Suprapubic skin (tissue), 4 donors: Measurements from ENCODE around the gene CTSZ.

Source experiments
- POLR2A ChIP-seq, 2 donors: fragments of 450-650 bp; IDR thresholded peaks; one replicate each; pipeline ENCODE4 v1.6.1; 2017; ENCODE audit warnings: antibody characterized with exemption in 2 of 2, mild to moderate bottlenecking in 2 of 2, moderate library complexity in 2 of 2
- POLR2AphosphoS5 ChIP-seq, 3 donors: sonication (generic); formaldehyde crosslinking; IDR thresholded peaks; one replicate each; pipeline ENCODE4 v1.6.1; 2017; ENCODE audit warnings: antibody characterized with exemption in 3 of 3

DNA sequence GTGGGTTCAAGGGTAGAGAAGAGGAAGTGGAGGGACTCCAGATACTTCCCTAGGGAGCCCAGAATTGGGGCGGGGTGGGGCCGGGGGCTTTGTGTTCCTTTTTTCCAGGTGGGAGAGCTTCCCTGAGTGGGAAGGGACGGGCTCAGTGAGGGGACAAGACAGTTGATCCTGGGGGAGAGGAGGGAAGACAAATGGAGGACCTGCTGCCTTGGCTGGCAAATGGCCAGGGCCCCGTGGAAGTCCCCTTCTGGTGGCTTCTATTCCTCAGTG, 2.6 kb downstream of the CTSZ start:
- no peak for TF ChIP-seq POLR2A (IDR thresholded peaks at IDR 0.05)
- no peak for TF ChIP-seq POLR2AphosphoS5 (IDR thresholded peaks at IDR 0.05)
